T-helper 22 cell (primary cell): ENCODE data around the gene DHX40.
A peak's percentile ranks its signal among the peaks of the same experiment; 100 is the strongest.
"Not testable (repeated sequence)": the region's sequence is repeated elsewhere in the genome, so short reads cannot be mapped to it uniquely, and the experiment has no call there.

Experiments used
- DNase-seq: peaks from one replicate; pipeline ENCODE4 v3.0.0-alpha.2; 2020; ENCODE audit warnings: low read depth

The DHX40 gene

GRCh38 chr17:59561042-59561441 lies 4.4 kb upstream of the DHX40 start:
- no peak for DNase-seq

- peak; percentile 45 for DNase-seq
Measured at GRCh38 chr17:59565959-59566324, 532 bp downstream of the DHX40 start.

- DNase-seq: not testable (repeated sequence)
Measured at GRCh38 chr17:59569151-59569550, 3.7 kb downstream of the DHX40 start.

GRCh38 chr17:59572301-59572924 lies 7.0 kb downstream of the DHX40 start:
- no peak for DNase-seq

GRCh38 chr17:59584168-59584567 lies 18.8 kb downstream of the DHX40 start:
- not testable (repeated sequence) for DNase-seq

GRCh38 chr17:59600169-59600568 lies 34.8 kb downstream of the DHX40 start:
- no peak for DNase-seq

GRCh38 chr17:59601130-59601529 lies 35.7 kb downstream of the DHX40 start:
- DNase-seq: no peak

- no peak for DNase-seq
Measured at GRCh38 chr17:59607061-59607460, 41.7 kb downstream of the DHX40 start.

- no peak for DNase-seq
Measured at GRCh38 chr17:59607817-59608403, 42.5 kb downstream of the DHX40 start.

GRCh38 chr17:59611503-59611902 lies 46.1 kb downstream of the DHX40 start:
- DNase-seq: no peak

- DNase-seq: no peak
Measured at GRCh38 chr17:59616253-59616920, 51.0 kb downstream of the DHX40 start.

GRCh38 chr17:59617156-59617732 lies 51.8 kb downstream of the DHX40 start:
- DNase-seq: no peak

GRCh38 chr17:59619035-59619297 lies 53.6 kb downstream of the DHX40 start:
- no peak for DNase-seq

- DNase-seq: peak; percentile 90
Measured at GRCh38 chr17:59619298-59620063, 54.1 kb downstream of the DHX40 start, which contains the start of gene CLTC. TSS of gene CLTC (plus strand) at chr17:59619895. CDS start at chr17:59620132, 237 bp downstream.

GRCh38 chr17:59620064-59620359 lies 54.6 kb downstream of the DHX40 start:
- DNase-seq: no peak

GRCh38 chr17:59620518-59621259 lies 55.3 kb downstream of the DHX40 start:
- peak; percentile 41 for DNase-seq

GRCh38 chr17:59621771-59622170 lies 56.4 kb downstream of the DHX40 start:
- no peak for DNase-seq

- DNase-seq: no peak
Measured at GRCh38 chr17:59623151-59623550, 57.7 kb downstream of the DHX40 start.

- no peak for DNase-seq
Measured at GRCh38 chr17:59626756-59627155, 61.3 kb downstream of the DHX40 start.

GRCh38 chr17:59627274-59627673 lies 61.9 kb downstream of the DHX40 start:
- DNase-seq: no peak

- no peak for DNase-seq
Measured at GRCh38 chr17:59627770-59628171, 62.4 kb downstream of the DHX40 start.

- no peak for DNase-seq
Measured at GRCh38 chr17:59629174-59629573, 63.8 kb downstream of the DHX40 start.
